ENCODE data around the gene DSCAM. TPM values are rescaled to one million over a fixed set of nuclear protein-coding genes. Genes with fewer than 3 reads are reported as not detected.

DSCAM gene
- total RNA-seq, 3 donors from 2014 or later (not counting 1 experiment from before 2014, with no cell fraction given) = not detected

- H3K27me3 Mint-ChIP-seq (ENCODE audit: low read depth in 2 of 2) = no peaks in the 10 kb centered on the region
- H3K4me3 Mint-ChIP-seq = no peak overlapping the region
- no peak overlapping the region for H3K4me3 ChIP-seq (ENCODE audit: low read length)
- peaks cover 6% of the 10 kb centered on the region for H3K9me3 ChIP-seq (ENCODE audit: control insufficient read depth, insufficient read depth, low read length)
- no peak overlapping the region for H3K27ac ChIP-seq (ENCODE audit: low read length)
- ATAC-seq (no peak), DNase-seq (no peak)
- H3K4me1 Mint-ChIP-seq = no peaks in the 10 kb centered on the region
- no peaks in the 10 kb centered on the region for H3K27me3 ChIP-seq (ENCODE audit: control insufficient read depth, insufficient read depth, low read length)
- no peaks in the 10 kb centered on the region for H3K36me3 ChIP-seq (ENCODE audit: control insufficient read depth, insufficient read depth, low read length)
- H3K36me3 Mint-ChIP-seq = no peaks in the 10 kb centered on the region
- 87% methylated on average over 10 of the region's 13 CpGs for WGBS (ENCODE audit: insufficient coverage)
- no peaks in the 10 kb centered on the region for H3K4me1 ChIP-seq (ENCODE audit: control insufficient read depth, insufficient read depth, low read length)
- TF ChIP-seq CTCF (IDR thresholded peaks at IDR 0.05) = no peak
- no peak overlapping the region for H3K27ac Mint-ChIP-seq
- H3K9me3 Mint-ChIP-seq = peaks cover 10 to 22% of the 10 kb centered on the region in 2 donors
- intact Hi-C loops (cut with micrococcal nuclease) = no loop called here
Measured at GRCh38 chr21:40254540-40255465, 592.2 kb downstream of the DSCAM start.

- H3K4me1 Mint-ChIP-seq = no peaks in the 10 kb centered on the region
- peaks cover 20 to 27% of the 10 kb centered on the region in 2 donors for H3K9me3 Mint-ChIP-seq
- no peak overlapping the region for H3K4me3 Mint-ChIP-seq
- no peak for TF ChIP-seq CTCF (IDR thresholded peaks at IDR 0.05)
- intact Hi-C loops (cut with micrococcal nuclease) = no loop called here
- no peaks in the 10 kb centered on the region for H3K36me3 Mint-ChIP-seq
- H3K27me3 ChIP-seq (ENCODE audit: control insufficient read depth, insufficient read depth, low read length) = no peaks in the 10 kb centered on the region
- no peak overlapping the region for H3K4me3 ChIP-seq (ENCODE audit: low read length)
- H3K27ac ChIP-seq (ENCODE audit: low read length) = no peak overlapping the region
- DNase-seq (no peak), ATAC-seq (no peak)
- H3K27ac Mint-ChIP-seq = no peak overlapping the region
- no peaks in the 10 kb centered on the region for H3K27me3 Mint-ChIP-seq (ENCODE audit: low read depth in 2 of 2)
- no peaks in the 10 kb centered on the region for H3K36me3 ChIP-seq (ENCODE audit: control insufficient read depth, insufficient read depth, low read length)
- peaks cover 9% of the 10 kb centered on the region for H3K9me3 ChIP-seq (ENCODE audit: control insufficient read depth, insufficient read depth, low read length)
- H3K4me1 ChIP-seq (ENCODE audit: control insufficient read depth, insufficient read depth, low read length) = no peaks in the 10 kb centered on the region
- 75% methylated on average over 2 of the region's 3 CpGs for WGBS (ENCODE audit: insufficient coverage)
Measured at GRCh38 chr21:40253112-40253511, 593.8 kb downstream of the DSCAM start.

GRCh38 chr21:40250514-40251294 lies 596.3 kb downstream of the DSCAM start:
- H3K27ac Mint-ChIP-seq = no peak overlapping the region
- no peak overlapping the region for H3K4me3 ChIP-seq (ENCODE audit: low read length)
- intact Hi-C loops (cut with micrococcal nuclease) = no loop called here
- WGBS (ENCODE audit: insufficient coverage) = 84% methylated on average over 7 of the region's 7 CpGs
- no peaks in the 10 kb centered on the region for H3K4me1 Mint-ChIP-seq
- DNase-seq (no peak), ATAC-seq (no peak)
- no peaks in the 10 kb centered on the region for H3K36me3 Mint-ChIP-seq
- H3K4me3 Mint-ChIP-seq = no peak overlapping the region
- H3K27ac ChIP-seq (ENCODE audit: low read length) = no peak overlapping the region
- H3K27me3 ChIP-seq (ENCODE audit: control insufficient read depth, insufficient read depth, low read length) = no peaks in the 10 kb centered on the region
- no peaks in the 10 kb centered on the region for H3K36me3 ChIP-seq (ENCODE audit: control insufficient read depth, insufficient read depth, low read length)
- no peaks in the 10 kb centered on the region for H3K4me1 ChIP-seq (ENCODE audit: control insufficient read depth, insufficient read depth, low read length)
- peaks cover 17% of the 10 kb centered on the region for H3K9me3 ChIP-seq (ENCODE audit: control insufficient read depth, insufficient read depth, low read length)
- H3K9me3 Mint-ChIP-seq = peaks cover 18 to 23% of the 10 kb centered on the region in 2 donors
- TF ChIP-seq CTCF (IDR thresholded peaks at IDR 0.05) = no peak
- no peaks in the 10 kb centered on the region for H3K27me3 Mint-ChIP-seq (ENCODE audit: low read depth in 2 of 2)

All from natural killer cell (primary cell).